Non-pigmented ciliary epithelial cell (primary cell): ENCODE results near the gene IPO11.
"Not testable (repeated sequence)": the region's sequence is repeated elsewhere in the genome, so short reads cannot be mapped to it uniquely, and the experiment has no call there.

ENCODE experiments used
- DNase-seq: peaks from one replicate; pipeline ENCODE4 v3.0.0-alpha.2; 2010; ENCODE audit warnings: low read depth

The IPO11 gene

GRCh38 chr5:62649025-62649424, 236.5 kb downstream of the IPO11 start:
- no peak for DNase-seq

- no peak for DNase-seq
Measured at GRCh38 chr5:62649476-62650113, 237.0 kb downstream of the IPO11 start.

GRCh38 chr5:62650197-62650596, 237.6 kb downstream of the IPO11 start:
- DNase-seq, result no peak

GRCh38 chr5:62652225-62652624, 239.7 kb downstream of the IPO11 start:
- DNase-seq, result no peak

- no peak for DNase-seq
Measured at GRCh38 chr5:62653001-62653863, 240.7 kb downstream of the IPO11 start.

GRCh38 chr5:62653864-62654575, 241.5 kb downstream of the IPO11 start:
- DNase-seq, result no peak

GRCh38 chr5:62657772-62658171, 245.2 kb downstream of the IPO11 start:
- DNase-seq, result not testable (repeated sequence)

GRCh38 chr5:62661126-62661525, 248.6 kb downstream of the IPO11 start:
- no peak for DNase-seq

GRCh38 chr5:62662521-62662920, 250.0 kb downstream of the IPO11 start:
- no peak for DNase-seq

GRCh38 chr5:62671479-62671878, 258.9 kb downstream of the IPO11 start:
- DNase-seq, result no peak

GRCh38 chr5:62676596-62676995, 264.0 kb downstream of the IPO11 start:
- not testable (repeated sequence) for DNase-seq
